Muscle of leg (tissue), 16 donors: ENCODE data around the gene ZNF610. TPM values are rescaled to one million over a fixed set of nuclear protein-coding genes. Genes with fewer than 3 reads are reported as not detected.
"Not testable (repeated sequence)": the region's sequence is repeated elsewhere in the genome, so short reads cannot be mapped to it uniquely, and the experiment has no call there.

Experiments used
- DNase-seq: peaks from one replicate; pipeline ENCODE4 v3.0.0; 2013
- H3K27ac ChIP-seq: one replicate; pipeline ENCODE4 v1.5.1; 2013; ENCODE audit warnings: mild to moderate bottlenecking, low read length, control low read depth
- H3K27me3 ChIP-seq: one replicate; pipeline ENCODE4 v1.6.1; 2013; ENCODE audit warnings: low read length; ENCODE audit not compliant: control insufficient read depth, insufficient read depth
- H3K36me3 ChIP-seq: one replicate; pipeline ENCODE4 v1.6.1; 2013; ENCODE audit warnings: low read length; ENCODE audit not compliant: control insufficient read depth, insufficient read depth
- H3K4me1 ChIP-seq: one replicate; pipeline ENCODE4 v1.6.1; 2013; ENCODE audit warnings: low read length; ENCODE audit not compliant: control insufficient read depth, insufficient read depth
- H3K4me3 ChIP-seq: one replicate; pipeline ENCODE4 v1.5.1; 2013; ENCODE audit warnings: low read length, control low read depth
- H3K9me3 ChIP-seq: replicated peaks from 2 replicates; pipeline ENCODE4 v1.6.1; 2013; ENCODE audit warnings: low read depth, low read length; ENCODE audit not compliant: control insufficient read depth
- WGBS: methylation state at CpG from one replicate; pipeline ENCODE4 v1.1.5; 2013; ENCODE audit warnings: missing lambda C conversion rate; ENCODE audit not compliant: insufficient coverage; 5-methylcytosine and 5-hydroxymethylcytosine counted together
- long read RNA-seq, 11 donors: transcript quantifications; one replicate each; lab custom pipeline, GENCODE V29; 2026
- polyA plus RNA-seq, 8 donors: library from polyadenylated mRNA; unstranded; fragments of 120-200 nt; gene quantifications; one replicate each; pipeline versions ENCODE4 v1.2.1 to v1.2.3, GENCODE V29; 2013; ENCODE audit warnings: inconsistent platforms in 1 of 8, low replicate concordance in 1 of 8; ENCODE audit not compliant: insufficient read length in 8 of 8, insufficient read depth in 1 of 8
- total RNA-seq: library from RNA; stranded (reverse); fragments of 120-200 nt; gene quantifications from one replicate; pipeline ENCODE4 v1.2.4, GENCODE V29; 2013

Gene ZNF610
- total RNA-seq = 4.3 TPM
- polyA plus RNA-seq = 1 to 10 TPM; 2.9 to 5.3 (median 3.9) TPM
- long read RNA-seq, donor 1, partial matches to known transcripts = 0 of 1 reads
- long read RNA-seq, donor 1, other reads (novel, unspliced or antisense) = 0 of 1 reads
- long read RNA-seq, donor 2 = 0 reads
- long read RNA-seq, donor 3 = 0 reads
- long read RNA-seq, donor 4, partial matches to known transcripts = 0 of 1 reads
- long read RNA-seq, donor 4, other reads (novel, unspliced or antisense) = 0 of 1 reads
- long read RNA-seq, donor 5, partial matches to known transcripts = 0 of 4 reads
- long read RNA-seq, donor 5, other reads (novel, unspliced or antisense) = 0 of 4 reads
- long read RNA-seq, donor 6, partial matches to known transcripts = 0 of 1 reads
- long read RNA-seq, donor 6, other reads (novel, unspliced or antisense) = 0 of 1 reads
- long read RNA-seq, donor 7, partial matches to known transcripts = 0 of 3 reads
- long read RNA-seq, donor 7, other reads (novel, unspliced or antisense) = 0 of 3 reads
- long read RNA-seq, donor 8, partial matches to known transcripts = 0 of 2 reads
- long read RNA-seq, donor 8, other reads (novel, unspliced or antisense) = 0 of 2 reads
- long read RNA-seq, donor 9, partial matches to known transcripts = 0 of 4 reads
- long read RNA-seq, donor 9, other reads (novel, unspliced or antisense) = 0 of 4 reads
- long read RNA-seq, donor 10 = 0 reads
- long read RNA-seq, donor 11 = 0 reads

GRCh38 chr19:52336117-52336790 is at the start of gene ZNF610:
TSS of gene ZNF610 (plus strand) at chr19:52336243. CDS start at chr19:52349173, 12,930 bp downstream.
- Histone ChIP-seq H3K27ac (peak within 1 kb of the TSS; percentile 91), H3K4me3 (peak within 1 kb of the TSS; percentile 96), H3K4me1 (peaks cover 6% of the 10 kb centered on the region), H3K9me3 (peaks cover 27% of the 10 kb centered on the region), H3K36me3 (no peaks in the 10 kb centered on the region), H3K27me3 (no peaks in the 10 kb centered on the region)
- under 1% methylated on average over 55 of the region's 55 CpGs for WGBS
- DNase-seq = peak; percentile 94

- Histone ChIP-seq H3K27ac (no peak overlapping the region), H3K9me3 (peaks cover 6% of the 10 kb centered on the region), H3K4me1 (no peaks in the 10 kb centered on the region), H3K4me3 (no peak overlapping the region), H3K27me3 (no peaks in the 10 kb centered on the region), H3K36me3 (peaks cover 66% of the 10 kb centered on the region)
- WGBS = 83% methylated on average over 3 of the region's 6 CpGs
- no peak for DNase-seq
These were observed 49.8 kb upstream of the ZNF610 start for GRCh38 chr19:52286256-52286655.

GRCh38 chr19:52291781-52292180 is 44.3 kb upstream of the ZNF610 start:
- peaks cover 30% of the 10 kb centered on the region for H3K36me3 ChIP-seq
- H3K27me3 ChIP-seq = no peaks in the 10 kb centered on the region
- 86% methylated on average over 1 of the region's 3 CpGs for WGBS
- H3K9me3 ChIP-seq = peaks cover 10% of the 10 kb centered on the region
- no peak overlapping the region for H3K27ac ChIP-seq
- H3K4me3 ChIP-seq = no peak overlapping the region
- DNase-seq = no peak
- H3K4me1 ChIP-seq = peaks cover 6% of the 10 kb centered on the region

- H3K4me3 ChIP-seq, H3K4me1 ChIP-seq, H3K27me3 ChIP-seq, H3K27ac ChIP-seq, DNase-seq, H3K9me3 ChIP-seq: not testable (repeated sequence)
- peaks cover 30% of the 10 kb centered on the region for H3K36me3 ChIP-seq
- WGBS = no CpG with 5 or more reads among the region's 6 CpGs
These were observed 43.1 kb upstream of the ZNF610 start for GRCh38 chr19:52292946-52293345.

- H3K4me3 ChIP-seq = peak overlapping the region; percentile 71
These were observed 39.7 kb upstream of the ZNF610 start for GRCh38 chr19:52296400-52296772.

GRCh38 chr19:52296773-52297600 is 39.1 kb upstream of the ZNF610 start, which contains the start of gene ZNF480:
TSS of gene ZNF480 (plus strand) at chr19:52297169. CDS start at chr19:52300413, 3,244 bp downstream.
- H3K9me3 ChIP-seq = peaks cover 9% of the 10 kb centered on the region
- peak within 1 kb of the TSS; percentile 99 for H3K27ac ChIP-seq
- under 1% methylated on average over 39 of the region's 75 CpGs for WGBS
- DNase-seq = peak; percentile 90
- H3K27me3 ChIP-seq = no peaks in the 10 kb centered on the region
- H3K4me1 ChIP-seq = peaks cover 14% of the 10 kb centered on the region
- H3K4me3 ChIP-seq = peak within 1 kb of the TSS; percentile 98
- peaks cover 21% of the 10 kb centered on the region for H3K36me3 ChIP-seq

More at GRCh38 chr19:52296400-52296772, 39.7 kb upstream of the ZNF610 start:
- Histone ChIP-seq H3K36me3 (peaks cover 15% of the 10 kb centered on the region), H3K27ac (peak overlapping the region; percentile 80), H3K4me1 (peaks cover 14% of the 10 kb centered on the region), H3K27me3 (no peaks in the 10 kb centered on the region), H3K9me3 (peaks cover 6% of the 10 kb centered on the region)
- WGBS = 4% methylated on average over 4 of the region's 8 CpGs
- DNase-seq = no peak

GRCh38 chr19:52297601-52298364 is 38.3 kb upstream of the ZNF610 start:
- peak overlapping the region; percentile 98 for H3K4me3 ChIP-seq
- peaks cover 14% of the 10 kb centered on the region for H3K4me1 ChIP-seq
- peak; percentile 22 for DNase-seq
- H3K27me3 ChIP-seq = no peaks in the 10 kb centered on the region
- H3K36me3 ChIP-seq = peaks cover 28% of the 10 kb centered on the region
- H3K9me3 ChIP-seq = peaks cover 8% of the 10 kb centered on the region
- peak overlapping the region; percentile 99 for H3K27ac ChIP-seq
- WGBS = 7% methylated on average over 11 of the region's 18 CpGs

GRCh38 chr19:52307275-52307674 is 28.8 kb upstream of the ZNF610 start:
- peak; percentile 7 for DNase-seq
- H3K27me3 ChIP-seq = no peaks in the 10 kb centered on the region
- no peak overlapping the region for H3K4me3 ChIP-seq
- no peaks in the 10 kb centered on the region for H3K4me1 ChIP-seq
- peaks cover 49% of the 10 kb centered on the region for H3K9me3 ChIP-seq
- H3K36me3 ChIP-seq = peaks cover 55% of the 10 kb centered on the region
- H3K27ac ChIP-seq = no peak overlapping the region
- 91% methylated on average over 10 of the region's 10 CpGs for WGBS

- Histone ChIP-seq H3K27ac (no peak overlapping the region), H3K9me3 (peaks cover 87% of the 10 kb centered on the region), H3K4me1 (no peaks in the 10 kb centered on the region), H3K27me3 (no peaks in the 10 kb centered on the region), H3K4me3 (no peak overlapping the region), H3K36me3 (peaks cover 36% of the 10 kb centered on the region)
- WGBS = no CpG with 5 or more reads among the region's 6 CpGs
- no peak for DNase-seq
These were observed 13.6 kb upstream of the ZNF610 start for GRCh38 chr19:52322429-52322828.
